H9 (cell line): Measurements from ENCODE around the gene DNASE1L3. TPM values are rescaled to one million over a fixed set of nuclear protein-coding genes. Genes with fewer than 3 reads are reported as not detected.

Source experiments
- DNase-seq: peaks from one replicate; pipeline ENCODE4 v3.0.0-alpha.2; 2017
- H2AFZ ChIP-seq: one replicate; pipeline ENCODE4 v1.6.1; 2013; ENCODE audit warnings: mild to moderate bottlenecking, low read length, control low read depth, moderate library complexity
- H2AK5ac ChIP-seq: 2 replicates; pipeline ENCODE4 v1.6.1; 2013; ENCODE audit warnings: low read length, control low read depth, mixed read lengths; ENCODE audit not compliant: insufficient read length
- H2BK120ac ChIP-seq: one replicate; pipeline ENCODE4 v1.6.1; 2013; ENCODE audit warnings: low read depth, mild to moderate bottlenecking, low read length, control low read depth, inconsistent platforms; ENCODE audit not compliant: poor library complexity, severe bottlenecking
- H2BK12ac ChIP-seq: 2 replicates; pipeline ENCODE4 v1.6.1; 2013; ENCODE audit warnings: low read length, control low read depth, mixed read lengths, low read depth; ENCODE audit not compliant: insufficient read length
- H2BK15ac ChIP-seq: 2 replicates; pipeline ENCODE4 v1.6.1; 2013; ENCODE audit warnings: low read depth, low read length, control low read depth
- H2BK20ac ChIP-seq: one replicate; pipeline ENCODE4 v1.6.1; 2013; ENCODE audit warnings: low read depth, mild to moderate bottlenecking, low read length, control low read depth, inconsistent platforms; ENCODE audit not compliant: poor library complexity, severe bottlenecking
- H2BK5ac ChIP-seq: 2 replicates; pipeline ENCODE4 v1.6.1; 2013; ENCODE audit warnings: low read length, control low read depth, mixed read lengths; ENCODE audit not compliant: insufficient read length
- H3K14ac ChIP-seq: 2 replicates; pipeline ENCODE4 v1.6.1; 2013; ENCODE audit warnings: low read length, control low read depth; ENCODE audit not compliant: insufficient read depth
- H3K18ac ChIP-seq: 2 replicates; pipeline ENCODE4 v1.6.1; 2013; ENCODE audit warnings: low read depth, mild to moderate bottlenecking, mixed read lengths, low read length, control low read depth; ENCODE audit not compliant: insufficient read length
- H3K23ac ChIP-seq: 2 replicates; pipeline ENCODE4 v1.6.1; 2013; ENCODE audit warnings: low read length, control low read depth, mixed read lengths, low read depth; ENCODE audit not compliant: insufficient read length
- H3K23me2 ChIP-seq: 2 replicates; pipeline ENCODE4 v1.6.1; 2013; ENCODE audit warnings: low read depth, mild to moderate bottlenecking, mixed read lengths, low read length, control low read depth; ENCODE audit not compliant: insufficient read length, poor library complexity, severe bottlenecking
- H3K27ac ChIP-seq: 2 replicates; pipeline ENCODE4 v1.5.1; 2013; ENCODE audit warnings: low read length, control low read depth, mixed read lengths, low read depth; ENCODE audit not compliant: insufficient read length
- H3K27me3 ChIP-seq: 2 replicates; pipeline ENCODE4 v1.6.1; 2013; ENCODE audit warnings: low read length, control low read depth, inconsistent platforms; ENCODE audit not compliant: insufficient read depth
- H3K4ac ChIP-seq: 2 replicates; pipeline ENCODE4 v1.6.1; 2013; ENCODE audit warnings: low read depth, mild to moderate bottlenecking, control low read depth, inconsistent platforms, low read length, moderate library complexity
- H3K4me1 ChIP-seq: 2 replicates; pipeline ENCODE4 v1.6.1; 2013; ENCODE audit warnings: low read length, control low read depth, inconsistent platforms; ENCODE audit not compliant: insufficient read depth
- H3K4me2 ChIP-seq: 2 replicates; pipeline ENCODE4 v1.6.1; 2013; ENCODE audit warnings: low read length, control low read depth, mixed read lengths; ENCODE audit not compliant: insufficient read length, insufficient read depth
- H3K56ac ChIP-seq: 2 replicates; pipeline ENCODE4 v1.6.1; 2013; ENCODE audit warnings: low read depth, mild to moderate bottlenecking, mixed read lengths, low read length, control low read depth; ENCODE audit not compliant: insufficient read length
- H3K79me1 ChIP-seq: 2 replicates; pipeline ENCODE4 v1.6.1; 2013; ENCODE audit warnings: low read depth, mild to moderate bottlenecking, moderate library complexity, low read length, control low read depth, inconsistent platforms; ENCODE audit not compliant: insufficient read depth, poor library complexity, severe bottlenecking
- H3K79me2 ChIP-seq: 2 replicates; pipeline ENCODE4 v1.6.1; 2013; ENCODE audit warnings: low read length, control low read depth, inconsistent platforms; ENCODE audit not compliant: insufficient read depth
- H3K9ac ChIP-seq: 2 replicates; pipeline ENCODE4 v1.6.1; 2013; ENCODE audit warnings: low read length, control low read depth, mixed read lengths; ENCODE audit not compliant: insufficient read length; ENCODE audit errors: extremely low read depth
- H3K9me3 ChIP-seq: one replicate; pipeline ENCODE4 v1.6.1; 2013; ENCODE audit warnings: low read depth, low read length, inconsistent platforms; ENCODE audit not compliant: control insufficient read depth
- H3T11ph ChIP-seq: one replicate; pipeline ENCODE4 v1.6.1; 2013; ENCODE audit warnings: mild to moderate bottlenecking, low read length, control low read depth, inconsistent platforms
- H4K20me1 ChIP-seq: one replicate; pipeline ENCODE4 v1.6.1; 2013; ENCODE audit not compliant: control insufficient read depth, insufficient read length, insufficient read depth
- H4K5ac ChIP-seq: 2 replicates; pipeline ENCODE4 v1.6.1; 2013; ENCODE audit warnings: low read depth, mild to moderate bottlenecking, mixed read lengths, low read length, control low read depth; ENCODE audit not compliant: insufficient read length
- H4K8ac ChIP-seq: replicated peaks from 2 replicates; pipeline ENCODE4 v1.6.1; 2013; ENCODE audit warnings: low read length, control low read depth, mixed read lengths, low read depth; ENCODE audit not compliant: insufficient read length
- H4K91ac ChIP-seq: 2 replicates; pipeline ENCODE4 v1.6.1; 2013; ENCODE audit warnings: low read depth, mild to moderate bottlenecking, moderate library complexity, mixed read lengths, low read length, control low read depth; ENCODE audit not compliant: insufficient read length
- H3K27ac Mint-ChIP-seq, 3 experiments: 2 replicates in 2 of 3; 3 replicates in 1 of 3; pipeline ENCODE4 v1.8.0; 2020 to 2021; ENCODE audit warnings: mixed read lengths in 3 of 3, mild to moderate bottlenecking in 1 of 3, moderate library complexity in 1 of 3
- H3K27me3 Mint-ChIP-seq: 2 replicates; pipeline ENCODE4 v1.8.0; 2021; ENCODE audit warnings: low read depth, mild to moderate bottlenecking, moderate library complexity, mixed read lengths
- H3K36me3 Mint-ChIP-seq, 3 experiments: 2 replicates in 2 of 3; 3 replicates in 1 of 3; pipeline ENCODE4 v1.8.0; 2020 to 2021; ENCODE audit warnings: low read depth in 3 of 3, mixed read lengths in 3 of 3; ENCODE audit not compliant: insufficient read depth in 1 of 3
- H3K4me1 Mint-ChIP-seq, 2 experiments: 2 replicates each; pipeline ENCODE4 v1.8.0; 2020; ENCODE audit warnings: mixed read lengths in 2 of 2
- H3K4me3 Mint-ChIP-seq, 2 experiments: 2 replicates in 1 of 2; 3 replicates in 1 of 2; pipeline ENCODE4 v1.8.0; 2020 to 2021; ENCODE audit warnings: mild to moderate bottlenecking in 2 of 2, mixed read lengths in 2 of 2, moderate library complexity in 1 of 2
- H3K9me3 Mint-ChIP-seq, 2 experiments: 2 replicates in 1 of 2; 3 replicates in 1 of 2; pipeline ENCODE4 v1.8.0; 2020; ENCODE audit warnings: mild to moderate bottlenecking in 2 of 2, mixed read lengths in 2 of 2, moderate library complexity in 1 of 2
- CTCF ChIP-seq: fragments of 200-600 bp; sonication (generic); conservative IDR thresholded peaks from 3 replicates; pipeline ENCODE4 v1.8.0; 2021; ENCODE audit warnings: antibody characterized with exemption, mild to moderate bottlenecking
- WGBS: extraction: QIAGEN DNeasy Blood & Tissue Kit; methylation state at CpG from one replicate; pipeline ENCODE4 v1.1.7; 2013; ENCODE audit warnings: missing lambda C conversion rate, low lambda C conversion rate, mixed read lengths; ENCODE audit not compliant: insufficient read length; ENCODE audit errors: extremely low coverage; 5-methylcytosine and 5-hydroxymethylcytosine counted together
- long read RNA-seq: library from polyadenylated mRNA; unstranded; transcript quantifications from one replicate; pipeline ENCODE4 v2.0.0, GENCODE V29; 2020
- total RNA-seq: library from RNA; stranded (reverse); gene quantifications from 2 replicates; pipeline ENCODE4 v1.2.1, GENCODE V29; 2021

The DNASE1L3 gene
- total RNA-seq = not detected in 2 replicates
- long read RNA-seq = 0 reads

GRCh38 chr3:58210761-58211460, at the start of gene DNASE1L3:
Gene DNASE1L3 (minus strand): TSS chr3:58210972. CDS start chr3:58210906, 66 bp downstream.
- peaks cover 2% of the 10 kb centered on the region in 2 experiments; a peak in 2 of 4 replicates for H3K4me1 Mint-ChIP-seq
- Histone ChIP-seq H3K4me2 (no peak within 1 kb of the TSS), H3K23me2 (no peaks in the 10 kb centered on the region)

More at GRCh38 chr3:58210761-58211460, at the start of gene DNASE1L3:
- Histone ChIP-seq H2AFZ (no peak within 1 kb of the TSS), H3K56ac (no peak within 1 kb of the TSS), H2AK5ac (no peak within 1 kb of the TSS), H4K5ac (no peak within 1 kb of the TSS), H3K79me1 (no peaks in the 10 kb centered on the region), H3K9me3 (no peaks in the 10 kb centered on the region), H4K8ac (no peak within 1 kb of the TSS), H3K4me1 (no peaks in the 10 kb centered on the region), H3K27ac (no peak within 1 kb of the TSS), H3K9ac (no peak within 1 kb of the TSS), H3T11ph (no peak within 1 kb of the TSS), H2BK15ac (no peak within 1 kb of the TSS), H4K91ac (no peak within 1 kb of the TSS), H3K14ac (no peak within 1 kb of the TSS; the same call in 1 of the 2 replicates), H2BK5ac (no peak within 1 kb of the TSS), H3K23ac (no peak within 1 kb of the TSS), H3K18ac (no peak within 1 kb of the TSS), H2BK12ac (no peak within 1 kb of the TSS), H2BK120ac (no peak within 1 kb of the TSS), H3K27me3 (no peaks in the 10 kb centered on the region), H3K79me2 (no peaks in the 10 kb centered on the region), H4K20me1 (no peaks in the 10 kb centered on the region), H3K4ac (no peak within 1 kb of the TSS), H2BK20ac (no peak within 1 kb of the TSS)
- Mint-ChIP-seq H3K36me3 (no peaks in the 10 kb centered on the region), H3K27ac (peak within 1 kb of the TSS in 1 of 3 experiments; percentile 29; a peak in 3 of 7 replicates), H3K9me3 (no peaks in the 10 kb centered on the region; a peak in 1 of 5 replicates), H3K4me3 (no peak within 1 kb of the TSS), H3K27me3 (peaks cover 17% of the 10 kb centered on the region)
- WGBS = no CpG with 5 or more reads among the region's 14 CpGs
- no peak for DNase-seq
- no peak for TF ChIP-seq CTCF
